Nephron progenitor cell (in vitro differentiated cells): ENCODE measurements around the gene INSC.
A peak's percentile ranks its signal among the peaks of the same experiment; 100 is the strongest.

Experiments used
- DNase-seq: peaks from one replicate; pipeline ENCODE4 v3.0.0; 2021
- H3K27ac Mint-ChIP-seq: 2 replicates; pipeline ENCODE4 v1.8.0; 2021; ENCODE audit warnings: mild to moderate bottlenecking, moderate library complexity, mixed read lengths
- H3K27me3 Mint-ChIP-seq: 2 replicates; pipeline ENCODE4 v1.8.0; 2021; ENCODE audit warnings: mild to moderate bottlenecking, low read depth, mixed read lengths; ENCODE audit not compliant: poor library complexity
- H3K36me3 Mint-ChIP-seq: 2 replicates; pipeline ENCODE4 v1.8.0; 2021; ENCODE audit warnings: low read depth, mixed read lengths
- H3K4me1 Mint-ChIP-seq: 2 replicates; pipeline ENCODE4 v1.8.0; 2021; ENCODE audit warnings: mixed read lengths
- H3K4me3 Mint-ChIP-seq: 2 replicates; pipeline ENCODE4 v1.8.0; 2021; ENCODE audit warnings: mild to moderate bottlenecking, moderate library complexity, mixed read lengths
- H3K9me3 Mint-ChIP-seq: 2 replicates; pipeline ENCODE4 v1.8.0; 2021; ENCODE audit warnings: mild to moderate bottlenecking, moderate library complexity, mixed read lengths
- TF ChIP-seq, protein P1 (sequence below): fragments of 200-600 bp; sonication (generic); IDR thresholded peaks from 2 replicates; pipeline ENCODE4 v1.5.0; 2021; ENCODE audit warnings: antibody characterized with exemption

INSC gene

DNA sequence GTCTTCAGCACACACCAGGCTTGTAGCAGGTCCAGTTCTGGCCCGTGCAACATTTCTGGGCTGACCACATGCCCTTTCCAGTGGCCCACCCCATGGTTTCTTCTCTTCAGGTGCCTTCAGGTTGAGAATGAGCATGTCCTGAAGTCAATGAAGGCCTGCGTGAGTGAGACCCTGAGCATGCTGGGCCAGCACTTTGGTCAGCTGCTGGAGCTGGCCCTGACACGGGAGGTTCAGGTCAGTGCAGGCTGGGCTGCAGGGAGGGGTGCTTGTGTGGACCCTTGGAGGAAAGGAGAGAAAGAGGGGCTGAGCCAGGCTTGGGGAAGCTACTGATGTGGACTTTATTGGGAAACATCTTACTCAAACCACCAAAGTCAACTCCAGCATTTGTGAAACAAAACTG lies 63.5 kb downstream of the INSC start:
- peaks cover 14% of the 10 kb centered on the region for H3K27me3 Mint-ChIP-seq
- DNase-seq: no peak
- H3K4me1 Mint-ChIP-seq: peaks cover 26% of the 10 kb centered on the region
- H3K36me3 Mint-ChIP-seq: no peaks in the 10 kb centered on the region
- no peaks in the 10 kb centered on the region for H3K9me3 Mint-ChIP-seq
- no peak overlapping the region for H3K4me3 Mint-ChIP-seq
- no peak overlapping the region for H3K27ac Mint-ChIP-seq
- TF ChIP-seq, protein P1, sequence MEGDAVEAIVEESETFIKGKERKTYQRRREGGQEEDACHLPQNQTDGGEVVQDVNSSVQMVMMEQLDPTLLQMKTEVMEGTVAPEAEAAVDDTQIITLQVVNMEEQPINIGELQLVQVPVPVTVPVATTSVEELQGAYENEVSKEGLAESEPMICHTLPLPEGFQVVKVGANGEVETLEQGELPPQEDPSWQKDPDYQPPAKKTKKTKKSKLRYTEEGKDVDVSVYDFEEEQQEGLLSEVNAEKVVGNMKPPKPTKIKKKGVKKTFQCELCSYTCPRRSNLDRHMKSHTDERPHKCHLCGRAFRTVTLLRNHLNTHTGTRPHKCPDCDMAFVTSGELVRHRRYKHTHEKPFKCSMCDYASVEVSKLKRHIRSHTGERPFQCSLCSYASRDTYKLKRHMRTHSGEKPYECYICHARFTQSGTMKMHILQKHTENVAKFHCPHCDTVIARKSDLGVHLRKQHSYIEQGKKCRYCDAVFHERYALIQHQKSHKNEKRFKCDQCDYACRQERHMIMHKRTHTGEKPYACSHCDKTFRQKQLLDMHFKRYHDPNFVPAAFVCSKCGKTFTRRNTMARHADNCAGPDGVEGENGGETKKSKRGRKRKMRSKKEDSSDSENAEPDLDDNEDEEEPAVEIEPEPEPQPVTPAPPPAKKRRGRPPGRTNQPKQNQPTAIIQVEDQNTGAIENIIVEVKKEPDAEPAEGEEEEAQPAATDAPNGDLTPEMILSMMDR: no peak

DNA sequence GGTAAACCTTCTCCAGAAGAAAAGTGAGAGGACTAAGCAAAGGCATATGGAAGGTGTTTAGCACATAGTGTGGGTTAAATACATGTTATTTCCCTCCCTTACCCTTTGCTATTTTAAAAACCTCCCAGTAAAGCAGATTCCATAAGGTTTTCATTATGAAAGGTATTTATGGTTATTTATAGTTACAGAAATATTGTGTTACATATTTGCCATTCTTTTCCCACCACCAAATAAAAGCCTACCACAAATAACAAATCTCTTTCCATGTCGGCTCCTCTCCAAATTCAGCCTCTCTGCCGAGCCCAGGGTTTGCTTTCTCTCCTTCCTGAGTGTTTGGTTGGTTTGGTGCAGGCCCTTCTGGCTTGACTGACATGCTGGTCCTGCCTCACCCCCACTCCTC lies 64.4 kb downstream of the INSC start:
- DNase-seq: no peak
- Mint-ChIP-seq H3K27ac (no peak overlapping the region), H3K27me3 (peaks cover 11% of the 10 kb centered on the region), H3K36me3 (no peaks in the 10 kb centered on the region), H3K9me3 (no peaks in the 10 kb centered on the region), H3K4me1 (peaks cover 26% of the 10 kb centered on the region), H3K4me3 (no peak overlapping the region)
- TF ChIP-seq, protein P1: no peak

DNA sequence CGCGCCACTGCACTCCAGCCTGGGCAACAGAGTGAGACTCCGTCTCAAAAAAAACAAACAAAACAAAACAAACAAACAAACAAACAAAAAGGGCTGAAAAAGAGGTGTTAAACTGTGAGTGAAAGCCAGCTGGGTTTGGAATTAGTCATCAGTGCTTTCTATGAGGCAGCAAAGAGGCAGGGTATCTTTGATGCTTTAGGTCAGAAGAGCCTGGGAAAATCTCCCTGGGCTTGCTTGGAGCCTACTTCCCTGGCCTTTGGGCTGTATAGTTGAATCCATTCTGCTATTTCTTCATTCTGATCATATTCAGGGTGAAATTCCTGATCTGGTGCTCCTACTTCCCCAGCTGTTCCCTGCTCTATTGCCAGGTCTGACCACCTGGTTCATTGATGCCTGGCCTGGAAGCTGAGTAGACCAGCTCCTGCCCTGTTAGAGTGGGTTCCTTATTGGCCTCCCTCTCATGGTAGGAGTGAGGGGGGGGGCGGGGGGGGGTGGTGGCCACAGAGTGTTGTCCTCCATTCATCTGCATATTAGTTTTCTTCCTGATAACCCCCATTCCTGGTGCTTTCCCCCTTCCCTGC lies 65.6 kb downstream of the INSC start:
- Mint-ChIP-seq H3K36me3 (no peaks in the 10 kb centered on the region), H3K27ac (peak overlapping the region; percentile 71)
- DNase-seq: no peak

DNA sequence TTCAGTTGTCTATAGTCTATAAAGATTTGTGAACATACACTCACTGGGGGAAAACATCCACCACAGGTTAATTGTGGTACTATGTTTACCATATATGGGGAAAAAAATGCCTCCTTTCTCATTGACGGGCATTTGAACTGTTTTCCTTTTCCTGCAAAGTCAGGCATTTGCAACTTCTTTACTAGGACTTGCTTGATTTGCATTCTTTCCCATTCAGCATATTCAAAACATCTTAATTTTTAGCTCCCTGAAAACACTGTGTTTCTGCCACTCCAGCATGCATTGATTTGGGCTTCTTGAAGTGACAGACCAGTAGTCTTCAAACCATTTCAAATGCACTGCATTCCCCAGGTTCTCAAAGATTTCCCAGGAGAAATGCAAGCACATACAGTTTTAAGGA lies 67.6 kb downstream of the INSC start:
- Mint-ChIP-seq H3K27me3 (peaks cover 4% of the 10 kb centered on the region), H3K9me3 (no peaks in the 10 kb centered on the region), H3K4me1 (peaks cover 16% of the 10 kb centered on the region), H3K4me3 (no peak overlapping the region), H3K27ac (no peak overlapping the region), H3K36me3 (no peaks in the 10 kb centered on the region)
- DNase-seq: no peak
- TF ChIP-seq, protein P1: no peak

More for the DNA sequence above, 65.6 kb downstream of the INSC start:
- peaks cover 11% of the 10 kb centered on the region for H3K27me3 Mint-ChIP-seq
- H3K9me3 Mint-ChIP-seq: no peaks in the 10 kb centered on the region
- TF ChIP-seq, protein P1: no peak
- peaks cover 26% of the 10 kb centered on the region for H3K4me1 Mint-ChIP-seq
- H3K4me3 Mint-ChIP-seq: no peak overlapping the region

DNA sequence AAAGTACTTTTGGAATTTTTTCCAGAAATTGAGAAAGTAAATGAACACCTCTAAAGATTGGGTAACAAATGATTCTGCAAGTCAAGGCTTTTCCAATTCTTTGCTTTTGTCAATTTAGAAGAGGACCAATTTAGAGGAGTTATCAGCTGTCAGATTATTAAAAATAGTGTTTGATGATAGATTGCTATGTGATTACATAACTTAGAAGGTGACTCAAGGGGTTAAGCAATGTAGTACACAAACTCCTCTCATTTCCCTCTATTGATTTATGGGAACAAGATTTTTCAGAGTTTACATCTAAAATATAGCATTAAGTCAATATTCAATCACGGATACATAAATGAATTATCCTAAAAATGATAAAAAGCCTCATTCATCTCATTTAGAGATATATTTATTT lies 70.3 kb downstream of the INSC start:
- TF ChIP-seq, protein P1: no peak
- no peaks in the 10 kb centered on the region for H3K27me3 Mint-ChIP-seq
- H3K4me1 Mint-ChIP-seq: peaks cover 5% of the 10 kb centered on the region
- DNase-seq: no peak
- no peak overlapping the region for H3K27ac Mint-ChIP-seq
- no peaks in the 10 kb centered on the region for H3K36me3 Mint-ChIP-seq
- no peaks in the 10 kb centered on the region for H3K9me3 Mint-ChIP-seq
- no peak overlapping the region for H3K4me3 Mint-ChIP-seq

DNA sequence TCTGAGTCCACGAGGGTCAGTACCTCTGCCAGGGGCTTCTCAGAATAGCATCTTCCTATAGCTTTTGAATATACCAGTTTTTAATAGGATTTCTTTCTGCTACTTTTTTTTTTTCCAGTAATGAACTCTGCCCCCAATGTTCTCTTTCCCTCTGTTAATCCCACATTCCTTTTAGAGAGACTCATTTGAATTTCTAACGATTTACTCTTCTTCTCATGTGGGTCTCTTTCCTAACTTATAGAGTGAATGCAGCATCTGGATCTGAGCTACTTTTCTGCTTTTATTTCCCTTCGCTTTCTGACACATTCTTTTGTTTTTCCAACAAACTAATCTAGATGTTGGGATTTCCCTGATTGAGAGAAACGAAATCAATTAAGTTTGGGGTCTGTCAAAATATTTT lies 71.4 kb downstream of the INSC start:
- H3K9me3 Mint-ChIP-seq: no peaks in the 10 kb centered on the region
- TF ChIP-seq, protein P1: no peak
- H3K27me3 Mint-ChIP-seq: peaks cover 2% of the 10 kb centered on the region
- no peaks in the 10 kb centered on the region for H3K36me3 Mint-ChIP-seq
- H3K27ac Mint-ChIP-seq: no peak overlapping the region
- peaks cover 5% of the 10 kb centered on the region for H3K4me1 Mint-ChIP-seq
- H3K4me3 Mint-ChIP-seq: no peak overlapping the region
- DNase-seq: no peak
